ENCODE results near the gene PDZRN4. TPM values are rescaled to one million over a fixed set of nuclear protein-coding genes. Genes with fewer than 3 reads are reported as not detected.
"Not testable (repeated sequence)": the region's sequence is repeated elsewhere in the genome, so short reads cannot be mapped to it uniquely, and the experiment has no call there.

Gene PDZRN4
- total RNA-seq, 1 donor, result not detected

GRCh38 chr12:41537522-41537921 is 349.4 kb downstream of the PDZRN4 start:
- no peak for TF ChIP-seq CTCF (IDR thresholded peaks at IDR 0.05; ENCODE audit: insufficient read depth, low read depth, low read length)

GRCh38 chr12:41545761-41546160 is 357.6 kb downstream of the PDZRN4 start:
- TF ChIP-seq CTCF (IDR thresholded peaks at IDR 0.05; ENCODE audit: insufficient read depth, low read depth, low read length), result no peak
- H3K4me3 ChIP-seq (ENCODE audit: low read depth, low read length), result no peak overlapping the region
- DNase-seq (ENCODE audit: low read depth), result no peak

More at GRCh38 chr12:41537522-41537921, 349.4 kb downstream of the PDZRN4 start:
- DNase-seq (ENCODE audit: low read depth), result no peak
- H3K4me3 ChIP-seq (ENCODE audit: low read depth, low read length), result no peak overlapping the region

- H3K4me3 ChIP-seq (ENCODE audit: low read depth, low read length); DNase-seq (ENCODE audit: low read depth): not testable (repeated sequence)
These were observed 359.0 kb downstream of the PDZRN4 start for GRCh38 chr12:41547071-41547470.

- no peak for DNase-seq (ENCODE audit: low read depth)
- no peak overlapping the region for H3K4me3 ChIP-seq (ENCODE audit: low read depth, low read length)
- TF ChIP-seq CTCF (IDR thresholded peaks at IDR 0.05; ENCODE audit: insufficient read depth, low read depth, low read length), result no peak
These were observed 360.8 kb downstream of the PDZRN4 start for GRCh38 chr12:41548926-41549325.

- TF ChIP-seq CTCF (IDR thresholded peaks at IDR 0.05; ENCODE audit: insufficient read depth, low read depth, low read length), result no peak
- DNase-seq (ENCODE audit: low read depth), result no peak
- no peak overlapping the region for H3K4me3 ChIP-seq (ENCODE audit: low read depth, low read length)
These were observed 364.5 kb downstream of the PDZRN4 start for GRCh38 chr12:41552588-41552987.

GRCh38 chr12:41556176-41556575 is 368.1 kb downstream of the PDZRN4 start:
- H3K4me3 ChIP-seq (ENCODE audit: low read depth, low read length), result no peak overlapping the region
- TF ChIP-seq CTCF (IDR thresholded peaks at IDR 0.05; ENCODE audit: insufficient read depth, low read depth, low read length), result no peak
- no peak for DNase-seq (ENCODE audit: low read depth)

- no peak for DNase-seq (ENCODE audit: low read depth)
- H3K4me3 ChIP-seq (ENCODE audit: low read depth, low read length), result no peak overlapping the region
- TF ChIP-seq CTCF (IDR thresholded peaks at IDR 0.05; ENCODE audit: insufficient read depth, low read depth, low read length), result no peak
These were observed 369.2 kb downstream of the PDZRN4 start for GRCh38 chr12:41557344-41557743.

All from fibroblast of villous mesenchyme (primary cell).